SK-N-SH (cell line): ENCODE results near the gene SESN2.

Experiments used
- NFIC ChIP-seq: IDR thresholded peaks from 2 replicates; pipeline ENCODE4 v1.4.0; 2012; ENCODE audit warnings: borderline replicate concordance
- POLR2AphosphoS5 ChIP-seq: IDR thresholded peaks from 2 replicates; pipeline ENCODE4 v1.6.1; 2012; ENCODE audit warnings: low read depth, low read length
- TAF1 ChIP-seq: IDR thresholded peaks from 2 replicates; pipeline ENCODE4 v1.6.1; 2012; ENCODE audit warnings: low read depth, mild to moderate bottlenecking, low read length, moderate library complexity, borderline replicate concordance
- USF1 ChIP-seq: IDR thresholded peaks from 2 replicates; pipeline ENCODE4 v1.4.0; 2012; ENCODE audit warnings: low read depth, borderline replicate concordance
- TF ChIP-seq, protein P1 (sequence below): fragments of 200-600 bp; sonication (generic); IDR thresholded peaks from 2 replicates; pipeline ENCODE4 v1.6.1; 2017; ENCODE audit warnings: antibody characterized with exemption, mild to moderate bottlenecking, moderate library complexity

GRCh38 chr1:28257736-28258135 is 1.6 kb upstream of the SESN2 start:
- TF ChIP-seq POLR2AphosphoS5, result no peak
- TF ChIP-seq, protein P1, sequence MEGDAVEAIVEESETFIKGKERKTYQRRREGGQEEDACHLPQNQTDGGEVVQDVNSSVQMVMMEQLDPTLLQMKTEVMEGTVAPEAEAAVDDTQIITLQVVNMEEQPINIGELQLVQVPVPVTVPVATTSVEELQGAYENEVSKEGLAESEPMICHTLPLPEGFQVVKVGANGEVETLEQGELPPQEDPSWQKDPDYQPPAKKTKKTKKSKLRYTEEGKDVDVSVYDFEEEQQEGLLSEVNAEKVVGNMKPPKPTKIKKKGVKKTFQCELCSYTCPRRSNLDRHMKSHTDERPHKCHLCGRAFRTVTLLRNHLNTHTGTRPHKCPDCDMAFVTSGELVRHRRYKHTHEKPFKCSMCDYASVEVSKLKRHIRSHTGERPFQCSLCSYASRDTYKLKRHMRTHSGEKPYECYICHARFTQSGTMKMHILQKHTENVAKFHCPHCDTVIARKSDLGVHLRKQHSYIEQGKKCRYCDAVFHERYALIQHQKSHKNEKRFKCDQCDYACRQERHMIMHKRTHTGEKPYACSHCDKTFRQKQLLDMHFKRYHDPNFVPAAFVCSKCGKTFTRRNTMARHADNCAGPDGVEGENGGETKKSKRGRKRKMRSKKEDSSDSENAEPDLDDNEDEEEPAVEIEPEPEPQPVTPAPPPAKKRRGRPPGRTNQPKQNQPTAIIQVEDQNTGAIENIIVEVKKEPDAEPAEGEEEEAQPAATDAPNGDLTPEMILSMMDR, result no peak
- TF ChIP-seq NFIC, result no peak
- no peak for TF ChIP-seq USF1
- no peak for TF ChIP-seq TAF1
